HFF-Myc (cell line): ENCODE data around the gene CFHR4.

Experiments
- DNase-seq: peaks from one replicate; pipeline ENCODE4 v3.0.0-alpha.2; 2011; ENCODE audit warnings: low read depth; ENCODE audit errors: extremely low read depth
- H3K4me3 ChIP-seq: replicated peaks from 2 replicates; pipeline ENCODE4 v1.5.1; 2011; ENCODE audit warnings: low read depth, mild to moderate bottlenecking, control low read depth, low read length
- CTCF ChIP-seq: IDR thresholded peaks from 2 replicates; pipeline ENCODE4 v1.5.1; 2012; ENCODE audit warnings: mild to moderate bottlenecking, low read depth, low read length, control low read depth; ENCODE audit errors: missing control alignments

The CFHR4 gene

GRCh38 chr1:196951711-196952394 is 64.0 kb downstream of the CFHR4 start:
- no peak overlapping the region for H3K4me3 ChIP-seq
- no peak for TF ChIP-seq CTCF
- no peak for DNase-seq

- no peak for DNase-seq
- no peak for TF ChIP-seq CTCF
- no peak overlapping the region for H3K4me3 ChIP-seq
These were observed 66.9 kb downstream of the CFHR4 start for GRCh38 chr1:196954778-196955177.

- TF ChIP-seq CTCF = no peak
- DNase-seq = no peak
- no peak overlapping the region for H3K4me3 ChIP-seq
These were observed 68.1 kb downstream of the CFHR4 start for GRCh38 chr1:196955926-196956325.

- DNase-seq = no peak
- no peak for TF ChIP-seq CTCF
- H3K4me3 ChIP-seq = no peak overlapping the region
These were observed 73.0 kb downstream of the CFHR4 start for GRCh38 chr1:196960854-196961253.
